B cell (primary cell): ENCODE measurements around the gene NDUFAF2.

Source experiments
- EZH2 ChIP-seq: IDR thresholded peaks from 2 replicates; pipeline ENCODE4 v1.6.1; 2012; ENCODE audit warnings: borderline replicate concordance, low read depth, mild to moderate bottlenecking, moderate library complexity, low read length; ENCODE audit not compliant: insufficient read depth, poor library complexity, severe bottlenecking
- TF ChIP-seq, protein P1 (sequence below): fragments of 200-600 bp; IDR thresholded peaks from one replicate; pipeline ENCODE4 v1.8.0; 2022; ENCODE audit warnings: antibody characterized with exemption, mild to moderate bottlenecking

DNA sequence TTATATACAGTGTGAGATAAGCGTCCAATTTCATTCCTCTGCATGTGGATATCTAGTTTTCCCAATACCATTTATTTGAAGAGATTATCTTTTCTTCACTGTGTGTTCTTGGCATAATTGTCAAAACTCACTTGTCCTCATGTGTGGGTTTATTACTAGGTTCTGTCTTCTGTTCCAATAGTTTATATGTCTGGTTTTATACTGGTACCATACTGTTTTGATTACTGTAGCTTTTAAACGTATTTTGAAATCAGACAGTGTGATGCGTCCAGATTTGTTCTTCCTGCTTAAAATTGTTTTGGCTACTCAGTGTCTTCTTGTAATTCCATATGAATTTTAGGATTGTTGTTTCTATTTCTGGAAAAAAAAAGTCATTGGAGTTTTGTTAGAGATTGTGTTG is 10.2 kb downstream of the NDUFAF2 start:
- TF ChIP-seq, protein P1, sequence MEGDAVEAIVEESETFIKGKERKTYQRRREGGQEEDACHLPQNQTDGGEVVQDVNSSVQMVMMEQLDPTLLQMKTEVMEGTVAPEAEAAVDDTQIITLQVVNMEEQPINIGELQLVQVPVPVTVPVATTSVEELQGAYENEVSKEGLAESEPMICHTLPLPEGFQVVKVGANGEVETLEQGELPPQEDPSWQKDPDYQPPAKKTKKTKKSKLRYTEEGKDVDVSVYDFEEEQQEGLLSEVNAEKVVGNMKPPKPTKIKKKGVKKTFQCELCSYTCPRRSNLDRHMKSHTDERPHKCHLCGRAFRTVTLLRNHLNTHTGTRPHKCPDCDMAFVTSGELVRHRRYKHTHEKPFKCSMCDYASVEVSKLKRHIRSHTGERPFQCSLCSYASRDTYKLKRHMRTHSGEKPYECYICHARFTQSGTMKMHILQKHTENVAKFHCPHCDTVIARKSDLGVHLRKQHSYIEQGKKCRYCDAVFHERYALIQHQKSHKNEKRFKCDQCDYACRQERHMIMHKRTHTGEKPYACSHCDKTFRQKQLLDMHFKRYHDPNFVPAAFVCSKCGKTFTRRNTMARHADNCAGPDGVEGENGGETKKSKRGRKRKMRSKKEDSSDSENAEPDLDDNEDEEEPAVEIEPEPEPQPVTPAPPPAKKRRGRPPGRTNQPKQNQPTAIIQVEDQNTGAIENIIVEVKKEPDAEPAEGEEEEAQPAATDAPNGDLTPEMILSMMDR = no peak
- TF ChIP-seq EZH2 = no peak
